HL-60/S4 treated with phorbol 12-myristate 13-acetate at 8.2 ng/mL for 4 days and 3 days (cell line): ENCODE results near the gene ITGB3BP.
"Not testable (repeated sequence)": the region's sequence is repeated elsewhere in the genome, so short reads cannot be mapped to it uniquely, and the experiment has no call there.

Experiments
- in situ Hi-C: fragments of 300-500 bp; cut with MboI; formaldehyde crosslinking; loops from 2 replicates; pipeline ENCODE4 v1.15.0; 2022; ENCODE audit warnings: low sequenced_read_pairs

Gene ITGB3BP, protein sequence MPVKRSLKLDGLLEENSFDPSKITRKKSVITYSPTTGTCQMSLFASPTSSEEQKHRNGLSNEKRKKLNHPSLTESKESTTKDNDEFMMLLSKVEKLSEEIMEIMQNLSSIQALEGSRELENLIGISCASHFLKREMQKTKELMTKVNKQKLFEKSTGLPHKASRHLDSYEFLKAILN

GRCh38 chr1:63522891-63523728 is at the start of gene ITGB3BP, which contains the start of gene EFCAB7:
TSS of gene ITGB3BP (minus strand) at chr1:63523225. CDS start at chr1:63523133, 92 bp downstream.
TSS of gene EFCAB7 (plus strand) at chr1:63523525. CDS start at chr1:63525573, 2,048 bp downstream.
- in situ Hi-C loops, result no loop called here

- in situ Hi-C loops, result not testable (repeated sequence)
These were observed 49.7 kb upstream of the ITGB3BP start for GRCh38 chr1:63572686-63573085.

GRCh38 chr1:63569640-63570316 is 46.8 kb upstream of the ITGB3BP start:
- in situ Hi-C loops, result no loop called here

- in situ Hi-C loops, result no loop called here
These were observed 46.0 kb upstream of the ITGB3BP start for GRCh38 chr1:63569068-63569467.

- in situ Hi-C loops, result no loop called here
These were observed 40.7 kb upstream of the ITGB3BP start for GRCh38 chr1:63563745-63564144.

DNA sequence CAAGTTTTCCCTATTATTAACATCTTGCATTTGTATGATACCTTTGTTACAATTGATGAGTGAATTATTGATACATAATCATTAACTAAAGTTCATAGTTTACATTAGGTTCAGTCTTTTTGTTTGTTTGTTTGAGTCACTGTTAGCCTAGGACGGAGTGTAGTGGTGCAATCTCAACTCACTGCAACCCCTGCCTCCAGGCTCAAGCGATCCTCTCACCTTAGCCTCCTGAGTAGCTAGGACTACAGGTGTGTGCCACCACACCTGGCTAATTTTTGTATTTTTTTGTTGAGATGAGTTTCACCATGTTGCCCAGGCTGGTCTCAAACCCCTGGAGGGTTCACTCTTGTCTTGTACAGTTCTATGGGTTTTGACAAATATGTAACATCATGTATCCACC is 36.3 kb upstream of the ITGB3BP start:
- in situ Hi-C loops, result no loop called here

GRCh38 chr1:63557365-63557987 is 34.5 kb upstream of the ITGB3BP start:
- in situ Hi-C loops, result no loop called here

DNA sequence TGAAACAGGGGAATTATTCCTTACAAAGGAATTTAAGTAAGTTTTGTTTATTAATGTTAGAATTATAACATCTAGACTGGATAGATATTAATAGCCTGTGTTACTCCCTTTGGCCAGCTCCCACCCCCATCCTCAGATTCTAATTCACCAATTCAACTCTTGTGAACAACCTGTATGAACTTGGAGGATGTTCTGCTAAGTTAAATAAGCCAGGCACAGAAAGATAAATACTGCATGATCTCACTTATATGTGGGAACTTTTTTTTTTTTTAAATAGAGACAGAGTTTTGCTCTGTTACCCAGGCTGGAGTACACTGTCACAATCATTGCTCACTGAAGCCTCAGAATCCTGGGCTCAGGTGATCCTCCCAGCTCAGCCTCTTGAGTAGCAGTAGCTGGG is 32.5 kb upstream of the ITGB3BP start:
- in situ Hi-C loops, result no loop called here

DNA sequence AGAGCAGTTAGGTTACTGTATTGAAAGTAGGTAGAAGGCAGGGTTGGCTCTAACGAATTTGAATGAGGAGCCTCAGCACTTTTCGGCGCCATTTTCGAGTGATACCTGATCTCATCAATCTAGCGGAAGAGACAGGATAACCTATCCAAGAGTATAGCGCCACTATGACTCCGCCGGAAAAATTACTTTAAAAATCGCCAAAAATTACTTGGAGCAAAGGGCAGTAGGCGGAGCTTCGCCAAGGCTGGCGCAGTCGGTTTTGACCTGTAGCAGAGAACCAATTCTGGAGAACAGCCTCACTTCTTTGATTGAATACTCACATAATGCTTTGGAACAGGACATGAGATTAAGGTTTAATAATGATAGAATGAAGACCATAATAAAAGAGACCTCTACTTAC is 25.9 kb upstream of the ITGB3BP start:
- in situ Hi-C loops, result no loop called here

GRCh38 chr1:63548303-63548702 is 25.3 kb upstream of the ITGB3BP start:
- in situ Hi-C loops, result no loop called here

GRCh38 chr1:63547621-63548294 is 24.7 kb upstream of the ITGB3BP start:
- in situ Hi-C loops, result no loop called here

- in situ Hi-C loops, result no loop called here
These were observed 22.8 kb upstream of the ITGB3BP start for GRCh38 chr1:63545780-63546179.

- in situ Hi-C loops, result no loop called here
These were observed 14.9 kb upstream of the ITGB3BP start for GRCh38 chr1:63537940-63538339.

DNA sequence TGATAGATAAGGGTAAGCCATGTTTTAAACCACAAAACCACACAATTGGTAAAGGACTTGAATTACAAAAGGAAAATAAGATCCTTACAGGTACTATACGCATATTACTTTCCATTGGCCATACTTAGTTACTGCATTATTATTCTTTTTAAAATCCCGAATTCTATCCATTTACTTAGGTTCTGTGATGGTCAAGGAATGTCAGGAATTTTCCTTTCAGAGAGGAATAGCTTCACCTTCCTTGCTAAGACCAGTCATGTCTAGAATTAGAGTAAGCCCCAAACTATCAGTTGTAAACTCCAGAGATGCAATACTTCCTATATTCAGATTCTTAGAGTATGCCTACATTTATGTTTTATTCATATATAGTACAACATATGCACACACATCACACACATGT is 14.0 kb upstream of the ITGB3BP start:
- in situ Hi-C loops, result no loop called here

- in situ Hi-C loops, result no loop called here
These were observed 11.4 kb upstream of the ITGB3BP start for GRCh38 chr1:63534406-63534805.

DNA sequence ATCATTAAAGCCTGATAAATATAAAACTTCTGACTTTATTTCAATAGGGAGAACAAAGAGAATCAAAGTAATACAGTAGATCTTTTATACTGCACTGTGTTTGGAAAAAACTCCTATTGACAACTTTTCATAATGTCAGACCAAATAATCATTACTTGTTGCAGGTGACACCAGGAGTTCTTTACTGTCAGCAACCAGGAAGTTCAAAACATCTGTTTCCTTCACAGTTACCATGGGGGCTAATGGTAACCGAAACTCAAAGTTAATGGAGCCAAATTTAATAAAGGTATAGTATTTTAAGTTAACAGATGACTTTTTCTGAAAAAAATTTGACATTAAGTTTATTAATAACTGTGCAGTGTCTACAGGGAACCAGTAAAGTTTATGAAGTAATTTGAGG is 10.9 kb upstream of the ITGB3BP start:
- in situ Hi-C loops, result no loop called here

- in situ Hi-C loops, result no loop called here
These were observed 9.7 kb upstream of the ITGB3BP start for GRCh38 chr1:63532727-63533126.

GRCh38 chr1:63524201-63524600 is 1.2 kb upstream of the ITGB3BP start:
- in situ Hi-C loops, result no loop called here

DNA sequence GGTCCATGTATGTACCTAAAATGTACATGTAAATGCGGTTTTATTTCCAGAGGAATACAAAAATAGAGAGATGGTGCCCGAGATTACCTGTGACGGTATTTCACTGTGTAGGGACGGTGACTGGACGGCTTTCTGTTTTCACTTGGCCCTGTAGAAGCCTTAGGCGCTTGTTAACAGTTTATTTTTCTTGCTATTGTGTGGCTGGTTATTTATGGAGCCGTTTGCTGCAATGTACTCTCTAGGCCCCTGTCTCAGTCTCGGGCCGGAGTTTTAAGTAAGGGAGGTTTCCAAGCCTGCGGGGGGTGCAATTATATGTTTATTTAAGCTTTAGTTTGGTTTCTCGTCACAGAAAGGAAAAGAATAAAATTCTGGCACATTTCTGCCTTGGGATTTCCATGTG is 713 bp upstream of the ITGB3BP start:
- in situ Hi-C loops, result no loop called here

GRCh38 chr1:63516629-63517028 is 6.4 kb downstream of the ITGB3BP start:
- in situ Hi-C loops, result no loop called here

DNA sequence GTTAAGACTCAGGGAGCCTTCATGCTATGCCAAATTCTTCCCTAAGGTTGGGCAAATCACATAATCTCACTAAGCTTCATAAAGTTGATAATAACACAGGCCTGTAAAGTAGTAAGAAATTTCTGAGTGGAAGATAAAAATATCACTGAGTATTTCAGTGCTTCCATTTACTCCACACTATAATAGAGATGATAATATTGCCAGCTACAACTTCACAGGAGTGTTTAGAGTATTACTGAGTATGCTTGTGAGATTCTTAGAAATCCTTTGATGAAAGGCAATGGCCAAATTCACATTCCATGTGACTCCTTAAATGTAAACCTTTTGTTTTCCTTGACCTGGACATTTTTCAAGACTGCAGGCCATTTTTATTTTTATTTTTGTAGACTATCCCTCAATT is 10.4 kb downstream of the ITGB3BP start:
- in situ Hi-C loops, result no loop called here
